Hematopoietic multipotent progenitor cell treated with erythropoietin and hydrocortisone succinate and interleukin-3 and kit ligand, for 4 days (in vitro differentiated cells): ENCODE data around the gene HIPK2.

Experiments used
- DNase-seq: peaks from one replicate; pipeline ENCODE4 v3.0.0-alpha.2; 2015

HIPK2 gene

GRCh38 chr7:139666501-139666900, 111.3 kb downstream of the HIPK2 start:
- DNase-seq = no peak

DNA sequence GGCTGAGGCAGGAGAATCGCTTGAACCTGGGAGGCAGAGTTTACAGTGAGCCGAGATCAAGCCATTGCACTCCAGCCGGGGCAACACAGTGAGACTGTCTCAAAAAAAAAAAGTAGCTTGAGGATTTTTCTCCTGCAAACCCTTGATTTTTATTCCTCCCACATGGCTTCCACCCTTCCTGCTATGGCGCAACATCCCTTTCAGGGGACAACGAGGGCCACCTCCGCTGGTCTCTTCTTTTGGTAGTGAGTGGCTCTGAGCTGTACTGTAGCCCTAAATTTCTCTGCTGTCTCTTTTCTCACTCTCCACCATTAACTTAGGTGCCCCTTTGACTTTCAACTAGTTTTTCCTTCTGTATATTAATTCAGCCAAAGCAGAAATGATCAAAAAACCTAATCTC, 113.4 kb downstream of the HIPK2 start:
- no peak for DNase-seq

GRCh38 chr7:139663608-139664177, 114.1 kb downstream of the HIPK2 start:
- DNase-seq = no peak

DNA sequence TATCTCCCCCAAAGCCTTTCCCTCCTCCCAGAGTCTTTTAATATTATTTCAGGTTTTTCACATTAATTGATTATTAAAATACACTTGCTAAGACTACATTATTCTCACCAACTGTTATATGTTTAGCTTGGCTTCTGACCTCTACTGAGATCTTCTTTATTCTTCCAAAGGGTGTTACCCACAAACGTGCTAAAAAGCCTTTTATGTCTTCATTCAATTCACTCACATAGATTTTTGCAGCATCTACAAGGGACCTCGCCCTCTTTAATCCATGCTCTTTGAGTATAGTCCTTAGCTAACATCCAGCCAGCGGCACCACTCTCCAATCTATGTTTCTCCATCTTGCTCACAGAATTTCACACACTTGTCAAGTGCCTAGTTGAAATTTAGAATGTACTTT, 115.9 kb downstream of the HIPK2 start:
- DNase-seq = no peak

DNA sequence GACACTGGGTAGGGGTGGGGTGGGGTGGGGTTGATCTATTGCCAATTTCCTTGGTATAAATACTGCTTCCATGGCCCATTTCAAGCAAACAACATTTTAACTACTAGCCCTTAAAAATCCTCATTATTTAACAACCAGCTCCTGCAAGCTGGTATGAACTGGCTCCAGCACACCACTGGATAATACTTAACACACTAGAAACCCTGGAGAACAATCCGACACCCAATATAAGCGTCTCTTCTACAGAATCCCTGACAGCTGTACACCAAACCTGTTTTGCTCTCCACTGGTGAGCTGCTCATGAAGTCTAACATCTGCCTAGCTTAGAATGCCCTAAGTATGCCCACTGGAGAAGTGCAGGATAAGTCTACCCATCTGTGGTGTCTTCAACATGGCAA, 116.8 kb downstream of the HIPK2 start:
- no peak for DNase-seq

DNA sequence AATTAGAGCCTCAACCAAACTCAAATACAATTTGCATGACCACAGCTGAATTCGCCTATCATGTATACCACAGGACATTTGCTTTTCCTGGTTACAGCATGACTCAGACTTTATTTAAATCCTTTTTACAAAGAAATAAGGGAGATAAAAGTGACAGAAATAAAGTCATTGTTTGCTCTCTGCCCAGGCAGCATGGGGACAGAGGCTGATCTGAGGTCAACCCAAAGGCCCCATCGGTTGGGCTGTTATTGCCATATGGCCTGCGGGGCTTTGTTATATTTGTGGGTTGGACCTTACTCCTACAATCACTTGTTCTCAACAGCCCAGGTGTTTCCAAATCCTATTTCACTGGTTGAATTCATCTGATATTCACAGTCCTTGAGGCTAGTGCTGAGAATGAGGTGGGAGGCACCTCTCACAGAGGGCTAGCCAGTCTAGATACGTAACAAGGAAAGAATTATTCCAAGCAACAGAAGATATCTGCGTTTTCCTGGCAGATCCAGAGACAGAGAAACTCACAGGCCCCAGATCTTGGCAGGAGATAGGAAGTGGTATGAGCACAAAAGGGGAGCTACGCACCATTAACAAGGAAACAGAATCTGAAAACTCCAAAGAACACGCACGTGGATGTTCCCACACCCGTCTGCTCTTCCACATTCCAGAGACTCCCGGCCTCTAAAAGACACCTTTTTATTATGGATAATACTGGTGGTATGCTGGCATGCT, 117.3 kb downstream of the HIPK2 start:
- peak; percentile 47 for DNase-seq

DNA sequence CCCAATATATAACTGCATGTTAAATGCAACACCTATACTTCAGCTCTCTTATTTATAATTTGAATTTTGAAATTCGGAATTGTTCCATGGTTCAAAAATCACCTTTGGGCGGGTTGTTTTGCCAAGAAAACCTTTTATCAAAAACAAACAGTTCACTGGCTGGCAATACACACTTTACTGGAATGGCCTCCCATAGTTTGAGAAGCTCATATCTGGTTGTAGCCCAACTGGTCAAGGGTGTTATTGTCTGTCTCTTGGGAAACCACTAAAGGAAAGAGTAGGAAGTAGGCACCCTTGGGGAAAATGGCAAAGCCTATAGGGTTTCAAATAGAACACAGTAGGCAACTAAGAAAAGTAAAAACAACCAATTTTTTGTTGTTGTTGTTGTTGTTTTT, 117.9 kb downstream of the HIPK2 start:
- DNase-seq = no peak

DNA sequence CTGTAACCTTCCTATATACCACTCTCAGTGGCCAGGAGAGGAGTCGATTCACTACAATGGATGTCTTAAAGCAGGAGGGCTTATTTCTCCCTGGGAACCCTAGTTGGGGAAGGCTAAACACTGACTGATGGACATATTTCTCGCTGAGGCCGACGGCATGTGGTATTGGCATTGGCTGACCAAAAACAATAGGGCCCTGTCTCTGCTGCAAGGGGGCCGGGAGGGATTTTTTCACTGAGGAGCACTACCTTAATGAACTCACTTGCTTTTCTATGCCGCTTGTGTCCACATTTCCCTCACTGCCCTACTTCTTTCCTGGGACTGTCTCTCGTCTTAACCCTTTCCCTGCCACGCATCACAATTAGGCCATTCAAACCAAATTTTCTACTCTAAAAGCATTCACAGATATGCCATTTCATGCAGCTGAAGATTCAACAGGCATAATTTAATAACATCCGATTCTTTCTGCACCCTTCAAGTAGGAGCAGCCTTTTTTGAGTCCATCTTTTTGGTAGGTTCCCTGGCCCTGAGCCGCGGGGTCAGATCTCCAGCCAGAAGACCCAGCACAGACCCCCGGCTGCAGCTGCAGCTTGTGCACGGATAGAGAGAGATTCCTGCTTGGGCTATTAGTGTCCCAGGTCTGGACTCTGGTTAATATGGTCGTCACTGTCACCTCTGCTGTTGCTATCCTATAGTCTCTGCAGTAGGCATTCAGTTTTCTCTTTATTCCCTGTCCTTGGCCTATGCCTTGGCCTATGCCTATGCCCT, 118.7 kb downstream of the HIPK2 start:
- no peak for DNase-seq

- no peak for DNase-seq
These were observed 119.5 kb downstream of the HIPK2 start for GRCh38 chr7:139658296-139658695.

DNA sequence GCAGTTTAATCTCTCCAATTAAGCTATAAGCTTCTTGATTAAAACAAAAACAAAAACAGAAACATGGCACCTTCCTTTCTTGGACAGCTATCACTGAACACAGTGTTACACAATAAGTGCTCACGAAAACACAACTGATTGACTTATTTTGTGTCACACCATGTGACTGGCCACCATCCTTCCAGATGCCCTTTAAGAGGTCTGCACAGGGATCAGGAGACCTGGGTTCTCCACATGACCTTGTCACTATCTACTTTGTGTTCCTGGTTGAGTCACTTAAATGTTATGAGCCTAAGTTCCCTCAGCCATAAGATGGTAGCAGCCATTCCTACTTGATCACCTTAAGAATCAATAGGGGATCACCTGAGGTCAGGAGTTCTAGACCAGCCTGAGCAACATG, 120.1 kb downstream of the HIPK2 start:
- no peak for DNase-seq

- no peak for DNase-seq
These were observed 121.4 kb downstream of the HIPK2 start for GRCh38 chr7:139656387-139656786.

DNA sequence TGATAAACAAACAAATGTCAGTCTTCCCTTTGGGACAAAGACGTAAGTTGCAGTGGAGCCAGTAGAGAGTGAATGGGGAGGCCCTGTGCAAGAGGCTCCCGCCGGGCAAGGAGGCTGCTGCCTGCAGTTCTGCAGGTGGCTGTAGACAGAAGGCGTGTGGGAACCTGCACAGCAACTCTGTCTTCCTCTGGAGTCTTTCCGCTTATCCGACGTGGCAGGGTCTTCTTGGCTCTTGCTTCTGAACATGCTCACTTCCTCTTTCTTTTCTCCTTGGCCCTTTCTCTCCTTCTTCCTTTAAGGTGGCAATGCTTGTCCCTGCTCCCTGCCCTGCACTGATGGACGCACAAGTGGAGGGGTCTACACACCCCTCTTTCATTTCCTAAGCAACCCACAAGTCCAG, 122.5 kb downstream of the HIPK2 start:
- DNase-seq = peak; percentile 61

DNA sequence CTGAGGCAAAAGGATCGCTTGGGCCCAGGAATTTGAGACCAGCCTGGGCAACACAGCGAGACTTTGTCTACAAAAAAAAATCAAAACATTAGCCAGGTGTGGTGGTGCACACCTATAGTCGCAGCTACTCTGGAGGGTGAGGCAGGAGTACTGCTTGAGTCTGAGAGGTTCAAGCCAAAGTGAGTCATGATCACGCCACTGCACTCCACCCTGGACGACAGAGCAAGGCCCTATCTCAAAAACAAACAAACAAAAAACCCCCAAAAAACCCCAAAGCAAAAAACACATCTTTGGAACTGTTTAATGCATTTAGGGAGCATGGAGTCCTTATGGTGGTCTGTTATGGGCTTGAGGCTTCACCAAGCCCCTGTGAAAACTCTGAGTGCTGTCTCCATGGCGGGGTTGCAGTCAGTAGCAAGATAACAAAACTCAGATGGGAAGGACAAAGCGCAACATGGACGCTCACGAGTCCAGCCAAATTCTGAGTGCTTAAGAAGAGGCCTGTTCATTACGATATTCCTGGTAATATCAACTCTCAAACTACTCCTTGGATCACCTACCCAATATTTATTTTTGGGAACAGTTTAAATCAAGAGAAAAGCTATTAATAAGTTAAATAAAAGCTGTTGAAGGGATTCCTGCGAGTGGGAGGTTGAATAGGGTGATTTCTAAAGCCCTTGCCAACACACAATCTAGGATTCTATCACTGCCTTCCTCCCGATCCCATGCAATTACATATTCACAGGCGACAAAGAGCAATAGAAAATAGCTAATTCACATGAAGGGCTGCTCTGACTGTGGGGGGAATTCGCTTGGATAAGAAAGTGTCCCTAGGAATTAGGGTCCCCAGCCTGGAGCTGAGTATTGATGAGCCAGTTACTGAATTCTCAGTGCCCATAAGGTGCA, 123.3 kb downstream of the HIPK2 start:
- DNase-seq = no peak

- DNase-seq = no peak
These were observed 125.9 kb downstream of the HIPK2 start for GRCh38 chr7:139651914-139652313.

DNA sequence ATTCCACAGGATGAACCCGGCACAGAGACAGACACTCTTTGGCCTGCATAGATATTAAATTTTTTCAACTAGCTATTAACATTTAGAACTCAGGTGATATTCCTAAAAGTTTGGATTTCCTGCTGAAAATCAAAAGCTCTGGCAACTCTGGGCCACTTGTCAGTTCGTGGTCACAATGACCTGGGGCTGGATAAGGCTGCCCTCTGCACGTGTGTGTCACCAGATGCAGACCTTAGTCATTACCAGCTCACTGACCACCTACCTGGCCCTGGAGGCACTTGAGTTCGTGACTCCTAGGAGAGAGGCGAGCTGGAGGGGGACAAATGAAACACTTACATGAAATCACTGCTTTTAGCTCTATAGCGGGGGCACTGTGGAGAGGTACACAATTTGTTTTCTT, 126.5 kb downstream of the HIPK2 start:
- DNase-seq = no peak

DNA sequence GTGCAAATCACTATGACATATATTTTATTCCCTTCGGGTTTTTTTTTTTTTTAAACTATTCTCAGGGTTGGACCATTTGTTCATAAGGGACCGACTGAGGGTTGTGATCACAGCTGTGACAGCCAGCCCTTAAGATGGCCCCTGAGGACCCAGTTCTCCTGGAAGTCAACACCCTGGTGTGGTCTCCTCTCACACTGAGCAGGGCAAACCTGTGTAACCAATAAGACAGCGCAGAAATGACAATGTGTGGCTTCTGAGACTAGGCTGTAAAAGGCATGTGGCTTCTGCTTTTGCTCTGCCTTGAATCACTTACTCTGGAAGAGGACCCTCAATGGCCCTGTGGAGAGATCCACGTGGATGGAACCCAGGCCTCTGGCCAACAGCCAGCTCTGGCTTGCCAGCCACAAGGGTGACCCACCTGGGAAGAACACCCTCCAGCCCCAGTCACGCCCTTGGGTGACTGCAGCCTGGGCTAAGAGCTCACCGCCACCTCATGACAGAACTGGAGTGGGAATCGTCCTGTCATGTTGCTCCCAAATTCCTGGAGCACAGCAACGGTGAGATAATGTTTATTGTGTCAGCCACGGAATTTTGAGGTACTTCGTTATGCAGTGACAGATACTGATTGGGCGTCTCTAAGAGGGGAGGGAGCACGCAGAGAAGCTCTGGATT, 127.2 kb downstream of the HIPK2 start:
- DNase-seq = no peak

DNA sequence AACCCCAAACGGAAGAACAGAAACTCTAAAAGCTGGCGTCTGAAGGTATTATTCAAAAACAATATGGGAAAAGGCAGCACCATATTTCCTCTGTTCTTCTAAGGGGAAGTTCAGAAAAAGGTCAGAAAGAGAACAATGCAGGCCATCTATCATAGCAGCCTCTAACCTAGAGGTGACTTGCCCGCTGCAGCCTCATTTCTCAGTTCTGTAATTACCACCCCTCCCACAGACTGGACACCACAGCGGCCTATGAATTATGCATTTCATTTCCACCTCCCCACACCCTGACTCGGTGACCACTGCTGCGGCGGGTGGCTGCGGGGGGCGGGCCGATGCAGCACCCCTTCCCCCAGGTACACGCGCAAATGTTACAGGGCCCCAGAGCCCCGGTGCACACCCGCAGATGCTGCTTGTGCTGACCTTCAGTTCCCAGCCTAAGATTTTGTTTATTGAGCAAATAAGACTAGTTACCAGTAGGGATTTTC, 128.8 kb downstream of the HIPK2 start:
- peak; percentile 68 for DNase-seq

GRCh38 chr7:139648391-139648861, 129.4 kb downstream of the HIPK2 start:
- DNase-seq = no peak

DNA sequence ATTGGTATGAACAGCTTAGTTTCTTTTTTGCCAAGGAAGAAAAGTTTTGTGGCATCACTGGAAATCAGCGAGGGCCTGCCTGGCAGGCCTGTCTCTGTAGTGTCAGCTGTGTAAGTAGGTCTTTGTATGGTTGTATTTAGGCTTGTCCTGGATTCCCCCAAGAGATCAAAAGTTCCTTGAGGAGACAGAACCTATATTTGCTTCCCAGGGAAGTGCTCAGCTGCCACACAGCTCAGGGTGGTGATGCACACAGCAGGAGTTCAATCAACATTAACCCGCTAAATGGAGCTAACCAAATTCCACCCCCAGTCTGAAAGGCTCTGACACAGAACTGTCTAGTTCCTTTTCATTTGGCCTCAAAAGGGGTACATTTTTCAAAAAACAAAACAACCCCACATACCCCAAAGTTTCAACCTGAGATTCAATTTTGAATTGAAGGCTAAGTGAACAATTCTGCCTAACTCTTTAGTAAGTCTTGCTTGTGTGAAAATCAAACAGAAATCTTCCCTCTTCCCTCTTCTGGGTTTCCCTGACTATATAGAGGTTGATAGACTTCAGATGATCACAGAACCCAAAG, 129.9 kb downstream of the HIPK2 start:
- DNase-seq = no peak

GRCh38 chr7:139647085-139647484, 130.7 kb downstream of the HIPK2 start:
- DNase-seq = peak; percentile 80

- no peak for DNase-seq
These were observed 131.2 kb downstream of the HIPK2 start for GRCh38 chr7:139646566-139646965.
